Measurements from ENCODE around the gene DENND4C. TPM values are rescaled to one million over a fixed set of nuclear protein-coding genes. Genes with fewer than 3 reads are reported as not detected.
"Not testable (repeated sequence)": the region's sequence is repeated elsewhere in the genome, so short reads cannot be mapped to it uniquely, and the experiment has no call there.

DENND4C gene
- total RNA-seq, 1 donor from 2014 or later: 31.3 TPM

DNA sequence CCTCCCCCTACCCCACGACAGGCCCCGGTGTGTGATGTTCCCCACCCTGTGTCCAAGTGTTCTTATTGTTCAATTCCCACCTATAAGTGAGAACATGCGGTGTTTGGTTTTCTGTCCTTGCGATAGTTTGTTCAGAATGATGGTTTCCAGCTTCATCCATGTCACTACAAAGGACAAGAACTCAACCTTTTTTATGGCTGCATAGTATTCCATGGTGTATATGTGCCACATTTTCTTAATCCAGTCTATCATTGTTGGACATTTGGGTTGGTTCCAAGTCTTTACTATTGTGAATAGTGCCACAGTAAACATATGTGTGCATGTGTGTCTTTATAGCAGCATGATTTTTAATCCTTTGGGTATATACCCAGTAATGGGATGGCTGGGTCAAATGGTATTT lies 35.1 kb downstream of the DENND4C start:
- not testable (repeated sequence) for DNase-seq (ENCODE audit: low read depth)

DNA sequence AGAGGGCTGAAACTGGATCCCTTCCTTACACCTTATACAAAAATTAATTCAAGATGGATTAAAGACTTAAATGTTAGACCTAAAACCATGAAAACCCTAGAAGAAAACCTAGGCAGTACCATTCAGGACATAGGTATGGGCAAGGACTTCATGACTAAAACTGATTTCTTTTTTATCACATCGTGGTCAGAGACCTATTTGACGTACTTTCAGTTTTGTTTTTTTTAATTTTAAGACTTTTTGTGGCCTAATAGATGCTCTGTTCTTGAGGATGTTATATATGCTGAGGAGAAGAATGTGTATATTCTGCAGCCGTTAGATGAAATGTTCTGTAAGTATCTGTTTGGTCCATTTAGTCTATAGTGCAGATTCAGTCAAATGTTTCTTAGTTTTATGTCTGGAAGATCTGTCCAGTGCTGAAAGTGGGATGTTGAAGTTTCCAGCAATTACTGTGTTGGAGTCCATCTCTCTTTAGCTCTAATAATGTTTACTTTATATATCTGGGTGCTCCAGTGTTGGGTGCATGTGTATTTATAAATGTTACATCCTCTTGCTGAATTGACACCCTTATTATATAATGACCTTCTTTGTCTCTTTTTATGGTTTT lies 36.4 kb downstream of the DENND4C start:
- not testable (repeated sequence) for DNase-seq (ENCODE audit: low read depth)

DNA sequence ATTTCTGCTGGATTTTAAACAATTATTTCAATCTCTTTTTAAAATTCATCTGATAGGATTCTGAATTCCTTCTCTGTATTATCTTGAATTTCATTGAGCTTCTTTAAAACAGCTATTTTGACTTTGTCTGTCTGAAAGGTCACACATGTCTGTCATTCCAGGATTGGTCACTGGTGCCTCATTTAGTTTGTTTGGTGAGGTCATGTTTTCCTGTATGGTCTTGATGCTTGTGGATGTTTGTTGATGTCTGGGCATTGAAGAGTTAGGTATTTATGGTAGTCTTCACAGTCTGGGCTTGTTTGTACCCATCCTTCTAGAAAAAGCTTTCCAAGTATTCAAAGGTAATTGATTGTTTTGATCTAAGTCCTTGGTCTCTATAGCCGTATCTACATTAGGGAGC lies 39.1 kb downstream of the DENND4C start:
- DNase-seq (ENCODE audit: low read depth): no peak

DNA sequence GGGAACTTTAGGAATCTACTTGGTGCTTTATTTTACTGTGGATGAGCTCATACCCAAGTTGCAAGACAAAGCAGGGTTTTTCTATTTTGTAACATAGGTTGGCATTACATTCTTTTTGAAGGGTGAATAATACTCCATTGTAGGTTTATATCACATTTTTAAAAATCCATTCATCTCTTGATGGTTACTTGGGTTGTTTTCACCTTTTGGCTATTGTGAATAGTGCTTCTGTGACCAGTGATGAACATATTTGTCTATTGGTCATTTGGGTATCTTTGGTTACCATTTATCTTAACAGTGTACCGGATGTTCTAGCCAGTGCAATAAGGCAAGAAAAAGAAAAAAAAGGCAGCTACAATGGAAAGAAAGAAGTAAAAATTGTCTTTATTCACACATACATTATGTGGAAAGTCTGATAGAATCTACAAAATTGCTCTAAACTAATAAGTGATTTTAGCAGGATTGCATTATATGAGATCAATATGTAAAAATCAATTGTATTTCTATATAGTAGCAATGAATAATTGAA lies 40.0 kb downstream of the DENND4C start:
- no peak for DNase-seq (ENCODE audit: low read depth)

DNA sequence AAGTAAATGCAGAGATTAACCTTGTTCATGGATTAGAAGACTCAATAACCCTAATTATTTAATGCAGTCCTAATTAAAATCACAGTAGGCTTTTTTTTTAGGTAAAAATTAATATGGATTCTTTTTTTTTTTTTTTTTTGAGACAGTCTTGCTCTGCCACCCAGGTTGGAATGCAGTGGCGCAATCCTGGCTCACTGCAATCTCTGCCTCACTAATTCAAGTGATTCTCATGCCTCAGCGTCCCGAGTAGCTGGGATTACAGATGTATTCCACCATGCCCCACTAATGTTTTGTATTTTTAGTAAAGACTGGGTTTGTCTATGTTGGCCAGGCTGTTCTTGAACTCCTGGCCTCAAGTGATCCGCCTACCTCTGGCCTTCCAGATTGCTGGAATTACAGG lies 40.6 kb downstream of the DENND4C start:
- DNase-seq (ENCODE audit: low read depth): no peak

DNA sequence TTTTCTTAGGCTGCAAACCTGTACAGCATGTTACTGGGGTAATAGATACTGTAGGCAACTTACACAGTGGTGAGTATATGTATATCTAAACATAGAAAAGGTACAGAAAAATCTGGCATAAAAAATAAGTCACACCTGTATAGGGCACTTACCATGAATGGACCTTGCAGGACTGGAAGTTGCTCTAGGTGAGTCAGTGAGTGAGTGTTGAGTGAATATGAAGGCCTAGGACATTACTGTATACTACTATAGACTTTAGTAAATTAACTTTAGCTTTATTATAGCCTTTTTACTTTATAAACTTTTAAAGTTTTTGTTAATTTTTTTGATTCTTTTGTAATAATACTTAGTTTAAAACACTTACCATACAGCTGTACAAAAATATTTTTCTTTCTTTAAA lies 51.3 kb downstream of the DENND4C start:
- no peak for DNase-seq (ENCODE audit: low read depth)

DNA sequence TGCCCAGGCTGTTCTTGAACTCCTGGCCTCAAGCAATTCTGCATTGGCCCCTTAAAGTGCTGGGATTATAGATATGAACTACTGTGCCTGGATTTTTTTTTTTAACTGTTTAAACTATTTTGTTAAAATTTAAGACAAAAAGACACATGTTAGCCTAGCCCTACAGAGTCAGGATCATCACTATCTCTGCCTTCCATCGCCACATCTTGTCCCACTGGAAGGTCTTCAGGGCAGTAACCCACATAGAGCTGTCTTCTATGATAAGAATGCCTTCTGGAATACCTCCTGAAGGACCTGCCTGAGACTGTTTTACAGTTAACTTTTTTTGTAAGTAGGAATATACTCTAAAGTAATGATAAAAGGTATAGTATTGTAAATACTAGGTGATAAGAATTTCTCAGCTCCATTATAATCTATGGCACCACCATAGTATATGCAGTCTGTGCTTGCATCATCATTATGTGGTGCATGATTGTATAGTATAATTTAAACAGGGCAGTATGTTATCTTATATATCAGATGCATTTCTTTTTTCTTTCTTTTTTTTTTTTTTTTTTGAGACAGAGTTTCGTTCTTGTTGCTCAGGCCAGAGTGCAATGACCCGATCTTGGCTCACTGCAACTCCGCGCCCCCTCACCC lies 52.7 kb downstream of the DENND4C start:
- no peak for DNase-seq (ENCODE audit: low read depth)

DNA sequence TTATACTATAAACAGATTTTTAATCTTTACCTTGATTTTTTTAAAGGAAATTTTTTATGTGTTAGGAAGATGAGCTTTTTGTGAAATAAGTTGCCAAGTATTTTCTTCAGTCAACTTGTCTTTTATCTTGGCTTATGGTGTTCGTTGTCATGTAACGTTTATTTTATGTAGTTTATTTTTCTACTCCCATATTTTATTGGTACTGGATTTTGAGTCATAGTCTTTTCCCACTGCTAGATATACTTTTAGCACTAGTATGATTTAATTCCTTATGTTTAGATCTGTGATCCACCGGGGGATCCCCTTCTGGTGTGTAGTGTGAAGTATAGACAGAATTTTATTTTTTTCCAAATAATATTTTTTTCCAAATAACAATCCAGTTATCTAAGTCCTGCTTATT lies 54.2 kb downstream of the DENND4C start:
- DNase-seq (ENCODE audit: low read depth): no peak

DNA sequence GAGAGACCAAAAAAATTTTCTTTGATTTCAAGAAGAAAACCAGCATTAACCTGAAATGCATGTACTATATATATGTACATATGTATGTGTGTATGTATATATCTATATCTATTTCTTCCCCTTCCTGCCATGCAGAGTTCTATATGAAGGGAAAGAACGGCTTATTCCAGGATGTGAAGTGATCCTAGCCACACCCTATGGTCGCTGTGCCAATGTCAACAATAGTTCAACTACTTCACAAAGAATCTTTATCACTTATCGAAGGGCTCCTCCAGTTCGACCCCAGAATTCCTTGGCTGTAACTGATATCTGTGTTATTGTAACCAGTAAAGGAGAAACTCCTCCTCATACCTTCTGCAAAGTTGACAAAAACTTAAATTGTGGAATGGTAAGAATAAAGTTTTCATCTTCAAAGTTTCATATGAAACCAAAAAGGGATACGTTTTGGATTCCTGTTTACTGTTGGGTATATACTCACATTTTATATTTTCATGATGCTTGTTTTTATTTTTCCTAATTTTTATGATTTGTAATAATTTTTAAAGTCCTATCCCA lies 56.2 kb downstream of the DENND4C start:
- no peak for DNase-seq (ENCODE audit: low read depth)

DNA sequence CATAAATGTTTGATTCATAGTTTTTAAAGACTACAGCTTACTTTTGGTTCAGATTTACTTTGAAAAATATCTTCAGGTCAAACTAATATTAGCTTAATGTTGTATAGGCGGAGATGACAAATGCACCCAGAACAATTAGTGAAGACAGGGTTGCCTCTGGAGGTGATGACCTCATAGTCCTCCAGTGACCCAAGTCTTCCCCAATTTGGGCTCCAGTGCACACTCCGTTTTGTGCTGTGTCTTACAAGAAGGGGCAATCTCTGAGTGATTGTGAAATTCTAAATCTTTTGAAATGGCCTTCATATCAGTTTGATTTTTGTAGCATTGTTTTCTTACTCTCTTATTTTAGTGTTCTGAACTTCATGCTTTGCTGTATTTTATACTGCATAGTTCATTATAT lies 57.6 kb downstream of the DENND4C start:
- DNase-seq (ENCODE audit: low read depth): no peak

DNA sequence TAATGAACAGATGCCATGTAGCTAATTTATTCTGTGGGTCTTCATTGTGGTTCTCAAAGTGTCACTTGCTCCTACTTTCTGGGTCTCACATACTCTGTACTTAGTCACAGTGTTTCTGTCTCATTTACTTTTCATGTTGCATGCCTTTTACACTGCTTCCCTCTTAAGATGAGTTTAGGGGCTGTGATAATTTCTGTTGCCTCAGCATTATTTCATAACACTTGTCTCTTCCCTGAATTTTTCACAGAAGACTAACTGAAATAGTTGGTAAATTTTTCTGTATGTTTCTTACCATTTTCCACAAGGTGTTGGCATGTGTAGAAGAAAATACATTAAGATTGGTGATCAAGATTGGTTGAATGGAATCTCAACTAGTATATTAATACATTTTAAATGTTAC lies 59.6 kb downstream of the DENND4C start:
- DNase-seq (ENCODE audit: low read depth): no peak

DNA sequence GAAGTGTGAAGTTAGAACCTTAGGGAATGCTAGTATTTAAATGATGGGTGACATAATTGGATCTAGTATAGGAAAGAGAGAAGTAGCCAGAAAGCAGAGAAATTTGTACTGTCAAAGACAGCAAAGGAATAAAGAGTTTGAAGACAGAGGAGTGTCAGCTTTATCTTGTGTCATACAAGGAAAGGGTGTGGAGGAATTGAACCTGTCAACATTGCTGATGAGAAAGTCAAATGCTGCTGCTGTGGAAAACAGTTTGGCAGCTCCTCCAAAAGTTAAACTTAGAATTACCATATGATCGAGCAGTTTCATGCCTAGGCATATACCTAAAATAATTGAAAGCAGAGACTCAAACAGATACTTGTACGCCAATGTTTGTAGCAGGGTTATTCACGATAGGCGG lies 63.7 kb downstream of the DENND4C start:
- no peak for DNase-seq (ENCODE audit: low read depth)

DNA sequence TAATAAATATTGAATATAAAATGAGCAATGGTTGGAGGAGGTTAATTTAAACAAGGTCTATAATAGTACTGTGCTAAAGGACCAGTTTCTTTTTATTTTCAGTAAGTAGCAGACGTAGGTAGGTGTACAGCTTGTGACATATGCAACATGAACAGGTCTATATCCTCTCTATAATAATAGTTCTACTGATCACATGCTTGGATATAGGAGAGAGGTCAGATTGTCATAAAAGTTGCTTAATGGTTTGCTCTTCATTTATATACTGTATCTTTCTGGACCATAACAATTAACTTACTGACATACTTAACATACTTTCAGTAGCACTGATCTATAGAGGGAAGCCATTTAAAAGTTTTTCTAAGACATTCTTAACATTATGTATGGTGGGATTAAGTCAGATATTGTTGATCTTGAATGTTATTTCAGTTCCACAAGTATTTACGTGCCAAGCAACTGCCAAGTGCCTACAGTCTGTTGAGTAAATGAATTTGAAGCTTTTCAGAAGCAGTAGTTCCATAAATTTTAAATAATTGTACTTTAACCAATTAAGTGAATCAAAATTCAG lies 68.0 kb downstream of the DENND4C start:
- no peak for DNase-seq (ENCODE audit: low read depth)

DNA sequence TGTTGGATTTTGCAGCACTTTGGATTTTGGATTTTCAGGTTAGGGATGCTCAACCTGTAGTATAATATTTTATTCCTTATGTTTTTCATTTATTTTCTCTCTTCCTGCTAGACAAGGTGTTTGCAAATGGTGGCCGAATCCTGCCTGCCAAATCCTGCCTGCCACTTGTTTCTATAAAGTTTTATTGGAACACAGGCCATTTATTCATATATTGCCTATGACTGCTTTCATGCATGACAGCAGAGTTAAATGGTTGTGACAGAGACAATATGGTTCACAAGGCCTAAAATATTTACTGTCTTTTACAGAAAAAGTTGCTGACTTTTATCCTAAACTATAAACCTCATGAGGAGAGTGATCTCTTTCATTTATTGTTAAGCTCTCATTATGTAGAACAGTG lies 72.7 kb downstream of the DENND4C start:
- DNase-seq (ENCODE audit: low read depth): no peak

DNA sequence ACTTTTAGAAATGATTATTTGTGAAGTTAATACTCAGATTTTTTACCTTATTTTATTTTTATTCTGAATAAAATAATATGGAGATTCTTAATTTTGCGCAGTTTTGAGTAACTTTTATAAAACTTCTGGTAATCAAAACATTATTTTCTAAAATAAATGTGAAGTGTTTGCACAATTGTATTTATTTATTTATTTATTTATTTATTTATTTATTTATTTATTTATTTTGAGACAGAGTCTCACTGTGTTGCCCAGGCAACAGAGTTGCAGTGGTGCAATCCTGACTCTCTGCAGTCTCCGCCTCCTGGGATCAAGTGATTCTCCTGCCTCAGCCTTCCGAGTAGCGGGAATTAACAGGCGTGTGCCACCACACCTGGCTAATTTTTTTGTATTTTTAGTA lies 76.1 kb downstream of the DENND4C start:
- DNase-seq (ENCODE audit: low read depth): no peak

DNA sequence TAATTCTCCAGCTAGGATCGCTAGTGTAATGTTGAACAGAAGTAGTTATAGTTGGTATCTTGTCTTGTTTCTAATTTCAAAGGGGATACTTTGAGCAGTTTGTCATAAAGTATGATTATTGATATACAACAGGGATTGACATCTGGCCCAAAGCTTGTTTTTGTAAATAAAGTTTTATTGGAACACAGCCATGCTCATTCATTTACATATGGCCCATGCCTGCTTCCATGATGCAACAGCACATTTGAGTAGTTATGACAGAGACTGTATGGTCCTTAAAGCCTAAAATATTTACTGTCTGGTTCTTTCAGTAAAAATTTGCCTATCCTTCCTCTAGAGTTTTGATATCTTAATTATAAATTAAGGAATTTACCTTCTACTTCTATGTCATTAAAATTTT lies 79.8 kb downstream of the DENND4C start:
- DNase-seq (ENCODE audit: low read depth): no peak

DNA sequence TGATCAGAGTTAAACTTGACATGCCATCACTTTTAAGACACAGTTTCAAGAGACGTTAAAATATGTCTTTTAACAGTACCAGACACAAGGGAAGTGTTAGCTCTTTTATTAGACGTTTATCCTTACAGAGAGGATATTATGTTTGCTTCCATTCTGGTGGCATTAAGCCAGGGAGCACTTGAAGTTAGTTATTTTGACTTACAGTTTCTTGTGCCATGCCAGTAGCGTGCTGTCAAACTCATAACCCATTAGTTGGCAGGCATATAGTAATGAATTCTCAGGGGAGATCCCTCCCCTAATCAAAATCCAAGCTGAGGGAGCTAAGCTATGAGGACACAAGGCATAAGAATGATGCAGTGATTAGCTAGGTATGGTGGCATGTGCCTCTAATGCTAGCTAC lies 83.1 kb downstream of the DENND4C start:
- no peak for DNase-seq (ENCODE audit: low read depth)

DNA sequence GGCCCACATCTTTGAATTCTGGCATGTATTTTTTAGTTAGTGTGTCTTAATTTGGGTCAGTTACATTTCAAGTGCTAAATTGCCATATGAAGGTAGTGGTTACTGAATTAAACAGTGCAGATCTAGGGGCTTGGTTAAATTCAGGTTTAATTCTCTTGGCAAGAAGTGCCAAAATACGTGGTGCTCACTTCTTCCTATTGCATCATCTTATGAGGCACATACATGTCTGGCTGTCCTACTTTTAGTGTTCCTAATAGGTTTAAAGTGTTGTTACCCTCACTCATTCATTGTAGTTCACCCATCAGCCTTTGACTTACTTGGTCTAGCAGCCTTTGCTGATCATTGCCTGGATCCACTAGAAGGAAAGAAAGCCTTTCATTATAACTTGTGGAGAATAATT lies 90.0 kb downstream of the DENND4C start:
- no peak for DNase-seq (ENCODE audit: low read depth)

DNA sequence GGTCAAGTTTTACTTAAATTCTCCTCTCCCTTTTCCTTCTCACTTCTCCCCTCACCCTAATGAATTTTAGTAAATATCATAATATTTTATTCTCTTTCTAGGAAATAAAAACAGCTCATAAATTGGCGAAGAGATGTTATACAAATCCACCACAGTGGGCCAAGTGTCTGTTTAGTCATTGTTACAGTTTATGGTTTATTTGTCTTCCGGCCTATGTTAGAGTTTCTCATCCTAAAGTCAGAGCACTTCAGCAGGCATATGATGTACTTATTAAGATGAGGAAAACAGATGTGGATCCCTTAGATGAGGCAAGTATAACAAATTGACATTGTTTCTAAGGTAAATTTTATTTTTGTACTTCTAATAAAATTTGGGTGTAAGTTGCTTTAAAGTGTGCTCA lies 101.4 kb downstream of the DENND4C start:
- no peak for DNase-seq (ENCODE audit: low read depth)

DNA sequence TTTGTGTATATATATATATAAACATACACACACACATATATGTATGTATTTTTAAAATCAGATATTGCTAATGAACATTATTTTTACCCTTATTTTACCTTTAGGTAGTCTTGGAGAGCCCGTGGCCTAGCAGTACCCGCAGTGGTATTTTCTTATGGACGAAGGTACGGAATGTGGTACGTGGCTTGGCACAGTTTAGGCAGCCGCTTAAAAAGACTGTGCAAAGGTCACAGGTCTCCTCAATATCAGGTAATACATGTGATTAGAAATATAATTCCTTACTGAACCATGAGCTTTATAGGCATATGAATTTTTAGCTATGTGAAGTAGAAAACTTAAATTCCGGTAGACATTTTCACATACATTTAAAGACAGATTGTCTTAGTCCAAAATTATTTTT lies 105.7 kb downstream of the DENND4C start:
- DNase-seq (ENCODE audit: low read depth): no peak

DNA sequence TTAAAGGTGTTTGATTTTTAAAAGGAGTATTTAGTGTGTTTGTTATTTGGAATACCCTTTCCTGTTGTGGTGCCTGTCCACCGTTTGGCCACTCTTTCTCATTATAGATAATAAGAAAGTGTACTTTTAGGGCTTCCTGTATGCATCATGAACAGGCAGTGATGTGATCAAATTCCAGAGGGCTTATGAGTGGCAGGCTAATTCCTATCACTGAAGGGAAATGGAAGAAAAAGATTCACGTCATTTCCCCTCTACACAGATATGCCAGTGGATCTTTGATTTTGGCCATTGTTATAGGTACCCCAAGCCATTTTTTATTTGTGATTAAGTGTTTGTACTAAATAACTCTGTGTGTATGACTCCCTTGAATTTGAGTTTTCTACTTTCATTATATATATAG lies 112.5 kb downstream of the DENND4C start:
- DNase-seq (ENCODE audit: low read depth): no peak

DNA sequence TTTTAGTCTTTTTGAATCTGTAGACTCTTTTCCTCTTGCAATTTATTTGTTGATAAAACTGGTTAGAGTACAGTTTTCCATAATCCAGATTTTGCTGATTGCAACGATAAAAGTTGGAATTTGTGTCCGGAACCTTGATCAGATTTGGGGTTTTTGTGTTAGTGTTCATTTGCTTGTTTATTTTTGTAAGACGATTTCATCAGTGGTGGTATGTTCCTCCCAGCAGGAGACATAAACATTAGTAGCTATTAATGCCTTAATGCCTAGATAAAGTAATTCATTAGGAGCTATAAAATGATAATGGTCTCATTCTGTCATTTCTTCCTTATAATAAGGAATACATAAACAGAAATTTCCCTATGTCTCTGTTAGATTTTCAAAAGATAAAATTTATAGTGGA lies 128.2 kb downstream of the DENND4C start:
- DNase-seq (ENCODE audit: low read depth): no peak

DNA sequence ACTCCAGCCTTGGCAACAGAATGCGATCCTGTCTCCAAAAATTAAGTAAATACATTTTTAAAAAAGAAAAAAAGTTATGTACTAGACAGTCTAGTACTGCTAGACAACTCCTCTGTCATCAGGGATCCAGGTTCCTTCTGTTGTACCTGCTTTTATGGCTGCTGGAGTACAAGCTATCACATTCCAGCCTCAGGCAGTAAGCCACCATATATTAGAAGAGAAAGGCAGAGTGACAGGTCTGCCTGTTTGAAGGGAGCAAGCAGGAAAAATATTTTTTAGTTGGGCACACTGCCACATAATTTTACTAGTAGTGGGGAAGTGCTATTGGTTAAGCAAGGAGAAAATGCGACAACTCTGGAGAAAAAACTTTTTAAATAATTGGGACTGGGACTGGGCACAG lies 138.6 kb downstream of the DENND4C start:
- DNase-seq (ENCODE audit: low read depth): no peak
